GM12875 (cell line): ENCODE data around the gene OR1F1.

Source experiments
- H3K4me3 ChIP-seq: one replicate; pipeline ENCODE4 v1.5.1; 2011; ENCODE audit warnings: low read depth, low read length, control low read depth
- CTCF ChIP-seq: IDR thresholded peaks from 2 replicates; pipeline ENCODE4 v1.5.1; 2011; ENCODE audit warnings: low read depth, mild to moderate bottlenecking, control low read depth, inconsistent platforms, low read length, moderate library complexity, borderline replicate concordance; ENCODE audit not compliant: insufficient read depth

Gene OR1F1

GRCh38 chr16:3235856-3236669, 48.1 kb downstream of the OR1F1 start:
- TF ChIP-seq CTCF = no peak
- H3K4me3 ChIP-seq = no peak overlapping the region

- TF ChIP-seq CTCF = no peak
- no peak overlapping the region for H3K4me3 ChIP-seq
These were observed 53.8 kb downstream of the OR1F1 start for GRCh38 chr16:3241761-3242160.

- no peak overlapping the region for H3K4me3 ChIP-seq
- no peak for TF ChIP-seq CTCF
These were observed 54.7 kb downstream of the OR1F1 start for GRCh38 chr16:3242709-3243108.

- no peak for TF ChIP-seq CTCF
These were observed 55.9 kb downstream of the OR1F1 start for GRCh38 chr16:3243882-3244281.

GRCh38 chr16:3246002-3246401, 58.0 kb downstream of the OR1F1 start:
- no peak overlapping the region for H3K4me3 ChIP-seq
- TF ChIP-seq CTCF = no peak

More at GRCh38 chr16:3243882-3244281, 55.9 kb downstream of the OR1F1 start:
- H3K4me3 ChIP-seq = no peak overlapping the region

GRCh38 chr16:3246876-3247275, 58.9 kb downstream of the OR1F1 start:
- no peak for TF ChIP-seq CTCF
- no peak overlapping the region for H3K4me3 ChIP-seq

- no peak for TF ChIP-seq CTCF
These were observed 60.6 kb downstream of the OR1F1 start for GRCh38 chr16:3248596-3248995.

More at GRCh38 chr16:3248596-3248995, 60.6 kb downstream of the OR1F1 start:
- H3K4me3 ChIP-seq = no peak overlapping the region
